Hepatic stellate cell (primary cell): ENCODE results near the gene MCC.

Source experiments
- DNase-seq: peaks from one replicate; pipeline ENCODE4 v3.0.0; 2011; ENCODE audit warnings: low spot score

Gene MCC

GRCh38 chr5:113319256-113320053, 168.8 kb downstream of the MCC start:
- DNase-seq, result no peak

GRCh38 chr5:113317636-113318035, 170.6 kb downstream of the MCC start:
- no peak for DNase-seq

GRCh38 chr5:113311301-113311700, 177.0 kb downstream of the MCC start:
- DNase-seq, result no peak

DNA sequence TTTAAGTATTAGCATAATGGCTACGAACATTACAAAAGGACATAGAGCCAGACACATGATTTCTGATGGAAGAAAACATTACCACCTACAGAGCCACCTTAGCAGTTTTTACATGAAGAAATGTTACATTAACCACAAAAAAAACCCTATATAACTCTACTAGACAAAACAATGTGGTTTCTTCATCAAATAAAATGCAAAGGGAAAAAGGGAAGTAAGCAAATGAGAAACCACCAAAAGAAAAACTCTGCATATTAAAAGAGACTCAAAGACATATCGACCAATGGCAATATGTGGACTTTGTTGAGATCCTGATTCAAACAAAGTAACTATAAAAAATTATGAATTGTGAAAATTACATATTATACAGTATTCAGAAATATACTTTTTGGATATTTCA, 186.1 kb downstream of the MCC start:
- DNase-seq, result no peak

DNA sequence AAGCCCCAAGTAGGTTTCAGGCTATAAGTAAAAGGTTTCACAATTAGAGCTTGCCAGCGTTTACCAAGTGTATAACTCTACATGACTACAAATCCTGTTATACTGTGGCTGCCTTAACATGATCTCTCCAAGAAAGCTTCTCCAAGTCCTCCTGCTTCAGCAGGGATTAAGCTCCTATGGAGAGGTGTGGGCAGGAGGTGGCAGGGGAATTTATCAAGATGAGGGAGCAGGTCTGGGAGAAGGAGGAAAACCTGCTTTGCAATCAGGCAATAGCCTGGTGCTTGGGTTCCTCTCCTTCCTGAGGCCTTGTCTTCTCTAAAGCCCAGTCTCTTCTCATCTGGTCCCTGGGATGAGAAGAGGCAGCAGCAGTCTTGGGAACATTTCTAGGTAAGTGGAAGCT, 188.7 kb downstream of the MCC start:
- DNase-seq, result no peak

DNA sequence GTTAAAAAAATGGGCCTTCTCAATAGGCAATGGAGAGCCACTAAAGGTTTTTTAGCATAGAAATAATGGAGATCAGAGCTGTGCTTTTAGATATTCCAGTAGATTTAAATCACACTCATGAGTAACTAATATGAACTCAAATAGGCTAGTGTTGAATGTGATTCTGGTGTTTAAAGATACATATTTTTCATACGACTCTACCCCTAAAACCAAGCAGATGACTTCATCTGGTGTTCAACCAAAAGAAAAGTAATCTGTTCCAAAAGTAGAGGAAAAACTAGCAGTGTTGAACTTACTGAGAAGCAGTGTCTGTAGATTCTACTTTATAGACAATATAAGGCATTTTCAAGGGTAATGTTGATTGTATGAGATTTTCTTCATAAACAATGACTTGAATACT, 191.6 kb downstream of the MCC start:
- no peak for DNase-seq

DNA sequence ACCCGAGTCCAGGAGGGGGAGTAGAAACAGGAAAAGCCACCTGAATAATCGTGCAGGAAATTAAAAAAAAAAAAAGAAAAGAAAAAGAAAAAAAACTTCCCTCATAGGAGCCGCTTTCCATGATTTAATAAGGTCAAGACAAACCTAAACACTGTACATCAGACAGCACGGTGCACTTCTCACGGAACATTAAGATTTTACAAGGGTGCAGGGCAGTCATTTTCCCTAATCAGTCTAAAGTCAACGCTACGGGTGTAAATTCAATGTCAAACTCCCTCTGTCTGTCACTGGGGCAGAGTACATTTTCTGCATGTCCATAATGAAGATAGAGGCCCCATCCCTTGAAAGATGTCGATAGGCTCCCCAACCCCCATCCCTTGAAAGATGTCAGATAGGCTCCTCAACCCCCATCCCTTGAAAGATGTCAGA, 193.1 kb downstream of the MCC start:
- no peak for DNase-seq

GRCh38 chr5:113294311-113295110, 193.7 kb downstream of the MCC start:
- DNase-seq, result peak; percentile 71

GRCh38 chr5:113293975-113294310, 194.3 kb downstream of the MCC start:
- DNase-seq, result peak; percentile 12

- DNase-seq, result no peak
These were observed 194.9 kb downstream of the MCC start for GRCh38 chr5:113293068-113293974.

DNA sequence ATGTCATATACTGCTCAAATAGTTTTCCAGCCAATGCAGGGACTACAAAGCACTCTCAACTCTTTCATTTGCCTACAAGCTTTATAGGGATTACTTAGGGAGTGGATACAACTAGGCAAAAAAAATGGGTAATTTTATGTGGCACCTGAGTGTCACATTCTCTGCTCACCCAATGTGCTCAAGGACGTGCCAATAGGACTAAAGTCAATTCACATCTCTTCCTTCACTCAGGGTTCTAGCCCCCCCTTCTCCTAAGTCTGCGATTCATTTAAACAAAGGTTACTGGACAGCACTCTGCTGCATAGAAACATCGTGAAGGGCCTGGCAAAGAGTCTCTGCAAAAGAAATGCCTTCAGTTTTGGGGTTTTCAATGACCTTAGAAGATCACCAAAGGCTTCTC, 195.8 kb downstream of the MCC start:
- DNase-seq, result no peak

DNA sequence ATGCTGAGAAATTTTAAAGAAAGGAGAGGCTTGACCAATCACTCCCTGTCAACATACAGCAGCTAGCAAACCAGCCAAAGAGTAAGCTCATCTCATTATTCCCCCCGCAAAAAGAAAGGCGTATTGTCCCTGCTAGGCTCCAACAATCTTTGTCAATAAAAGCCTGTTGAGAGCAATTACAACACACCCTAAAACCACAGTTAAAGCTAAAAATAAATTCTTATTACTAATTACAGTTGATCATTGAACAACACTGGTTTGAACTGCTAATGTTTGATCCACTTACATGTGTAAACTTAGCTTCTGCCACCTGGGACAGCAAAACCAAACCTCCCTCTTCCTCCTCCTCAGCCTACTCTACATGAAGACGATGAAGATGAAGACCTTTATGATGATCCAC, 204.7 kb downstream of the MCC start:
- DNase-seq, result no peak

- DNase-seq, result no peak
These were observed 205.8 kb downstream of the MCC start for GRCh38 chr5:113282472-113282871.

DNA sequence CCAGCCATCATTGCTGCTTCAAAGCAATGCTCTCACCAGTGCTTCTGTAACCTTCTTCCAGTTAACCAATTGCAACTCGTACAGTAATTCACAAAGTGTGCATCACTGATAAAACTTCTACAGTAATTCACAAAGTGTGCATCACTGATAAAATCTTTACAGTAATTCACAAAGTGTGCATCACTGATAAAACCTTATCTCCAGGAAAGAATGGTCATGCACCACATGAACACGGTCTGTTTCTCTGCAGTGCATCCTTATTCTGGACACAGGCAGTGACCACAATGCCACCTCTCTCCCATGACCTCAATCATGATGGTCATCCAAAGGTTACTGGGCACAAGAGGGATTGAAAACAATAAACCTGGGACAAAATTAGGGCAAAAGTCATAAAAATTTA, 207.1 kb downstream of the MCC start:
- no peak for DNase-seq

GRCh38 chr5:113280541-113280940, 207.7 kb downstream of the MCC start:
- DNase-seq, result no peak

DNA sequence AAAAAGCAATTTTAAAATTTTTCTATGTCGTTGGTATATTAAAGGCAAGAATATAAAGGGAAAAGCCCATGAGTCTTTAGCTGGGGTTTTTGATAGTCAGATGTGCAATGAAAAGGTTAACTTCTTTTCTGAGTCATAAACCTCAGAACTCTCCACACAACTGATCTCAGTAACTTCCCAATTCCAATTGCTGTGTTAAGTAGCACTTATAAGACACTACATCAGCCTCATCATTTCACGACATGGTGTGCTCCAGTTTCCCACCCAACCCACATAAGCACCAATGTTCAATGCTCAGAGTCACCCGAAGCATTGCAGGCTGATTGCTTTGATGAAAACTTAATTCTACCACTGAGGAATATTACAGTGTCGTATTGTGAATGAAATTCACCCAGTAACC, 209.3 kb downstream of the MCC start:
- no peak for DNase-seq

DNA sequence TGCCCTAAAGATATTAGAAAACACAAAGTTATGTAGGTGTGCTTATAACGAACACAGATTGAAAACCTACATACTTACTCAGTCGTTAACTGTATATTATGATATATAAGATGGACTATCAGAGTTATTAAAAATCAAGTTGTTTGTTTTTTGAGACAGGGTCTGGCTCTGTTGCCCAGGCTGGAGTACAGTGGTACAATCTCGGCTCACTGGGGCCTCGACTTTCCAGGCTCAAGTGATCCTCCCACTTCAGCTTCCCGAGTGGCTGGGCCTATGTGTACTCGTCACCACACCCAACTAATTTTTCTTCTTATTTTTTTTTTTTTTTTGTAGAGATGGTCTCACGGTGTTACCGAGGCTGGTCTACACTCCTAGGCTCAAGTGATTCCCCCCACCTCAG, 211.8 kb downstream of the MCC start:
- no peak for DNase-seq

DNA sequence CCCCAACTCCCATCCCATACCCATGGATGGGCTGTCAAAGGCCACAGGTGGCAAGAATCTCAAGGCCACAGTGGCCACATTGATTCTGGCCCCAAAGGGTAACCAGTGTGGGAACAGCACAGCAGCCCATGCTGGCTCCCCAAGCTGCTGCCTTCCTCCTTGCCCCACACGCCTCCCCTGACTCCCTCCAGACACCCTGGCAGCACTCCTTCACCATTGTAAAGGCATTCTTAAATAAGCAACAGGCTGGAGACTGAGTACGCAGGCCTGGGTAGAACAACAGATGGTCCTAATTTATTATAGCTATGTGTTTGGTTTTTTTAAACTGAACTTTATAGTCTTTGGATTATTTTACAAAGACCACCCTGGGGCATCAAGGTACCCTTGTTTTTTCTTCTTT, 212.3 kb downstream of the MCC start:
- DNase-seq, result no peak

- no peak for DNase-seq
These were observed 213.3 kb downstream of the MCC start for GRCh38 chr5:113274836-113275414.

DNA sequence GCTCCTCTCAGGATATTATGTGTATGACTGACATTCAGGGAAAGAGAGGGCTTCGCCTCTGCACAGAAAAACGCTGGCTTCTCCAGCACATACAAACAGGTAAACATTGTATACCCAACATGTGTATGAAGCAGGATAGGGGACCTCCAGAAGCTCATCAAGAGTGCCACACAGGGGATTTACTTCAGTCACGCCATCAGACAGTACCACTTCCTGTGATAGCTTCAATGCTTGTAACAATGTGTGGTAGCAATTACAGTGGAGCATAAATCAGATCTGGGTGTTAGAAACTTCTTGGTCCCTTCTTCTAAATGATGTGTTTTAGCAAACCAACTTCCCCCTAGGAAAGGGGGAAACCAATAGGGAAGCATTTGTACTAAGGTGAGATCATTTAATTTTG, 214.3 kb downstream of the MCC start:
- no peak for DNase-seq

DNA sequence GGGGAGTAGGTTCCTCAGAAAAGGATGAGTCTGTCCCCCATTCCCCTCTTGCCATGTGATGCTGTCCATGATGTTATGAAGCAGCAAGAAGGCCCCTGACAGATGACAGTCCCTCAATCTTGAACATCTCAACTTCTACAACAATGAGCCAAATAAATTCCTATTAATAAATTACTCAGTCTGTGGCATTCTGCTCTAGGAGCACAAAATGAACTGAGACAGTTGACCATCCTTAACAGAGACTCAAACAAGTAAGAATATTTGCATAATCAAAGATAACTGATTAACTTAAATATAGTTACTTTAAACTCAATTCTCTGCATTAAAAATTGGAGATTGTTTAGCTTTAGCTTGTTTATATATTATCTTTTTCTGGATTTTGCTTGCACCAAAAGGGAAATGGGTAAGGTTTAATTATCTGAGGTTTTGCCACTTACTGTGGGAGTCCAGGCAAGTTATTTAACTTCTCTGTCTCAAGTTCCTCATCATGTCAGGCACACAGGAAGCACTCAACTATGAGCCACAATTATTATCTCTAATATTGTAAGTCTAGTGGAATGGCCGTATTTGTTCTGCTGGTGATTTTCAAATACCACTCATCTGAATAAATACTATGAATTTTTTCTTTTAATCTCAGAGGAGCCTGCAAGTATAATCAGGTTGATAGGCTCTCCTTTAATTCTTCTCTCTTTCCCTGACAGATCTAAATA, 216.4 kb downstream of the MCC start:
- no peak for DNase-seq

DNA sequence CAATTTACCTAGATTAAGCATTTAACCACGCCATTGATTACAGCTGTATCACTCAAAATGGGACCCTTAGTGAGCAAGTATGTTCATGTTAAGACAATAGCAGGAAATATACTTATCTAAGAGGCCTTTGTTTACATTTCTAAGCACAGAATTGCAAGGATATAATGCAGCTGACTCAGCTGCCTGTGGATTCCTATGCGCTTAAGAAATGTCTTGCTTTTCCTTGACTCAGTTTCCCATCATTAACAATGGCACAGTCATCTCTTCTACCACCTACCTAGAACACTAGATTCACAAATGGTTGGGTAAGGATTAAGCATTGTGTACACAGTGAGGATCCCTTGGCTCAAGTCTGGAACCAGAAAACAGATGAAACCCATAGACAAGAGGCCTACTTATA, 217.2 kb downstream of the MCC start:
- no peak for DNase-seq
